Pulmonary artery endothelial cell (primary cell): ENCODE results near the gene MEDAG. TPM values are rescaled to one million over a fixed set of nuclear protein-coding genes. Genes with fewer than 3 reads are reported as not detected.
"Not testable (repeated sequence)": the region's sequence is repeated elsewhere in the genome, so short reads cannot be mapped to it uniquely, and the experiment has no call there.

Experiments used
- DNase-seq: peaks from one replicate; pipeline ENCODE4 v3.0.0-alpha.2; 2011; ENCODE audit warnings: low read depth, low spot score
- total RNA-seq: library from RNA; depleted of rRNA; stranded (reverse); fragments of >200 nt; gene quantifications from 2 replicates; pipeline ENCODE4 v1.2.3, GENCODE V29; 2014

MEDAG gene
- total RNA-seq, 1 donor from 2014 or later = 21.6 TPM

DNA sequence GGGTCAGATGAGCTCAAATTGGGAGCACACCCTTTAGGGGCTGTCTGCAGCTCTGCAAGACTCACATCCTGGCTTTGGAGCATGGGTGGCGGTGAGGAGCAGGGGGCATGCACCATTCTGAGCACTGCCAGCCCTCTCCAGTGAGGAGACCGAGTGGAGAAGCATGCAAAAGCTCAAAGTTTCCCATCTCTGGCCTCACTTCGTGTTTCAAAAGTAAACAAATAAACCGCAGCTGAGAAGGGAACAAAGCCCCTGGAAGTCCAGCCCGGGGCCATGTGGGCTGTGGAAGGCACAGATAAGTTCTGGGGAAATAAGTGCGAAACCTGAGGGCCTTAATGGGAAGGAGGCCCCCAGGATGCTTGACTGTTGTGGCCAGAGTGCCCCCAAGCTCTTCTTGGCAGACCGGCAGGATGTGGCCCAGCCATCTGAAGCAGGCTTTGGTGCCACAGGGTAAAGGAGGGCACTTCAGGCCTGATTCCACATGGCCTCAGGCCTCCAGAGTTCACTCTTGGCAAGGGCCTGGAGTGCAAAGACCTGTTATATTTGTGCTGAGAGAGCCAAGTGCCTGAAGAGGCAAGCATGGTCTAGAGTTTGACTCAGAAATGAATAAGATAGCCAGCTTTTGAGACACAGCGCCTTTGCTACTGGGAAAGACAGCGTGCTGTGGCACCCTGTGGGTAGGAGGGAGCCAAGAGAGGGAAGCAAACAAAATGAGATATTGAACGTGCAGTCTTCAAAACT is 1.2 kb downstream of the MEDAG start:
- DNase-seq = no peak

DNA sequence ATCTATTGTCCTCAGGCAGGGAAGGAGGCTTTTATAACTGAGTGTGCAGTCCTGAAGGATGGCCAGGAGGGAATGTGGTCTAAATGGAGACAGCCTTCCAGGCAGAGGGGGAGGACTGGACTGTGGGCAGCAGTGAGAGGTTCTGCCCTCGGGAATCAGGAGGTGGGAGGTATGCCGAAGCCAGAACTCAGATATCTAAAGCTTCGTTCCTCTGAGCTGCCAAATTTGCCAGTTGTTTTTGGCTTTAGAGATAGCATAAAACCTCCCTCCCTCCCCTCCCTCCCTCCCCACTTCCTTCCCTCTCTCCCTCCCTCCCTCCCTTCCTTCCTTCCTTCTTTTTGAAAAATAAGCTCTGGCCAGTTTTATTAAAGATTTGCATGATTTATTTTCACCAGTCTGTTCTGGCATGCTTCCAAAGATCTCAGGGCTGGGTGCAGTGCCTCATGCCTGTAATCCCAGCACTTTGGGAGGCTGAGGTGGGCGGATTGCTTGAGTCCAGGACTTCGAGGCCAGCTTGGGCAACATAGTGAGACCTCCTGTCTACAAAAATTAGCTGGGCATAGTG is 2.4 kb downstream of the MEDAG start:
- DNase-seq = no peak

DNA sequence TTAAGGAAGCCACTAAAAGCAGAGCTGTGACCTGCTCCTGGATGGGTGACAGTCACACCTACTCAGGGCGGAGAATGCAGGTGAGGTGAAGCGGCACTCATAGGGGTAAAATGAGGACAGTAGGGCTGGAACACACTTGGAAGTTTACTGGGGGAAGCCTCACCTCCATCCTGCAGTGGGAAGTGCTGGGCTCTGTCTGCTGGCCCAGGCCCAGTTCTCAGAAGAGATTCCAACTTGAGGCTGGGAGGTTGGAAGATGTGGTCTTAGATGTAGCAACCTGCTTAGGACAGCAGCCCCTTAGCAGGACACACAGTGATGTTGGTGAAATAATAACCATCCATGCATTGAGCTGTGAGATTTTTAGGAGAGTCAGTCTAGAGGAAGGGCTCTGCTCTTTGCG is 4.6 kb downstream of the MEDAG start:
- DNase-seq = no peak

DNA sequence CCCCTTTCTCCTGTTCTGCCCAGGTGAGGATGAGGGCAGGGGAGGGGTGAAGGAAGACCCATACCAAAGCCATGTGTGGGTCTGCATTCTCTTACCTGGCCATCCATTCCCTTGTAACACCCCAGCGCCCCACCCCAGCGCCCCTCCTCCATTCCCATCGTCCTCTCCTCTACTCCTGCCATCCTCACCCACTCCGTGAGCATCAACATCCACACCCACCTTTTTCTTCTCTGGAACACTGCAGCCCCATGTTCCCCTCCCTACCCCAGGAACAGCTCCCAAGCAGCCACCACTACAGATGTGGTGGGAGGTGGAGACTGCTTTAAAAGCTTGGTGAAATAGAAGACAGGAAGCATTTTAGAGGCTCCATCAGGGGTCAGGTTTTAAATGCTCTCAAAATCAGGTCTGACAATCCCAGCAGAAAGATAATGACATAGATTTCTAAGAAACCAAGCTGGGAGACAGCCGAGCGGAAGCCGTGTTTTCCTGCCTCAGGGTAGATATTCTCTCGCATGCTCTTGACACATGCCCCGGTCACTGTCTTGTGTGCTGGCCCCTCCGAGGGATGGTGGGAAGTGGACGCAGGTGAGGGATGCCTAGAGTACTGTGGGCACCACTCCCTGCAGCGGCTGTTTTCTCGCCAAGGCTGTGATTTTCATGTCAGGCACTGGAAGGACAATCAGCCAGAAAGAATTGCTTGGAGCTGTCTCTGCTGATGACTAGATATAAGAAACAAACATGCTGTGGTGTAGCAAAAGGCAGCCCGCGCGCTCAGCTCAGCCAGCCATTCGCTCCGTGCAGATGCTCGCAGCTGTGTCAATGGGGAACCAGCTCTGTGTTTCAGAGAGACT is 9.8 kb downstream of the MEDAG start:
- no peak for DNase-seq

DNA sequence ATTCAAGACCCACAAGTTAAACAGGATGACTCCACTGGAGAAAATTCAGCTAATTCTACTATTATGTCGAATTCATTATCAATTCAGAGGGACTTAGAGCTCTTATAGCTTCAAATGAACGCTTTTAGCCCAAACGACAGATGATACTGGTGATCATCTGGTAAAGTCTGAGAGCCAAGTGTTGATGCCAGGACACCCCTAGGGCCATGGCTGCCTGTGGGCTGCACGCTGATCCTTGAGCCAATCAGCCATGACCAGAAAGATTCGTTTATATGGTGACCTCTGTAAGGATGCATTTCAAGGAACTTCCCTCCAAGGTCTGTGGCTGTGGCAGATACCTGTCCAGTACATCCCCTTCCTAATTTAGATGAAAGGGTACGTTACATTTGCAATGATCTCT is 10.9 kb downstream of the MEDAG start:
- DNase-seq = no peak

DNA sequence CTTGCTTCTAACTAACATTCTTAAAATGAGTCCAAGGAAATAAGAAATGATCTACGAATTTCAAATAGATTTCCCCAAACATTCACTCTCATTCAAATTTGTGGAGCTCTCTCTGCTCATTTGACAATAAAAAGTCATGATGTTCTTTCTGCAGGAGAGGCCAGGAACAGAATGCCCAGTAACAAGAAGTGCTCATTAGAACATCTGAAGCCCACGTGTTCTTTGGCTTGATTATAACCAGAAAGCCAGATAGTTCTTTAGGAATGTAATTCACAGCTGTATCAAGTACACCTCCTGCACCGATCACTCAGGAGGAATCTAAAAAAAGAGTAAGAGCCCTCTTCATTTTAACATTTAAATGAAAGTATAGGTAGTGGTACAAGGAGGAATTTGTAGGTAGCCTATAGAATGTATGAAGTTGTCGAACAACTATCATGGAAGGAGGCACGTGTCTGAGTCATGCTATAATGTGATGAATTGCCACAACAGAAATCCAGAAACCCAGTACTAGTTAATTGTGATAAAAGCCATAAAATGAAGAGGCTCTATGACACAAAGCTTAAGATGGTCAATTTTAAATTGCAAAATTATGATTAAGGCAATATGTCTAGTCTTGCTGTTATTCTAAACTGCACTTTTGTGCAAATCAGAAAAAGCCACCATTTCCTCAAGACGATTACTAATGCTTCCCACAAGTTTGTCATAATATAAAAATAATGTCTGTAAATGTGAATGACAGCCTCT is 12.8 kb downstream of the MEDAG start:
- no peak for DNase-seq

DNA sequence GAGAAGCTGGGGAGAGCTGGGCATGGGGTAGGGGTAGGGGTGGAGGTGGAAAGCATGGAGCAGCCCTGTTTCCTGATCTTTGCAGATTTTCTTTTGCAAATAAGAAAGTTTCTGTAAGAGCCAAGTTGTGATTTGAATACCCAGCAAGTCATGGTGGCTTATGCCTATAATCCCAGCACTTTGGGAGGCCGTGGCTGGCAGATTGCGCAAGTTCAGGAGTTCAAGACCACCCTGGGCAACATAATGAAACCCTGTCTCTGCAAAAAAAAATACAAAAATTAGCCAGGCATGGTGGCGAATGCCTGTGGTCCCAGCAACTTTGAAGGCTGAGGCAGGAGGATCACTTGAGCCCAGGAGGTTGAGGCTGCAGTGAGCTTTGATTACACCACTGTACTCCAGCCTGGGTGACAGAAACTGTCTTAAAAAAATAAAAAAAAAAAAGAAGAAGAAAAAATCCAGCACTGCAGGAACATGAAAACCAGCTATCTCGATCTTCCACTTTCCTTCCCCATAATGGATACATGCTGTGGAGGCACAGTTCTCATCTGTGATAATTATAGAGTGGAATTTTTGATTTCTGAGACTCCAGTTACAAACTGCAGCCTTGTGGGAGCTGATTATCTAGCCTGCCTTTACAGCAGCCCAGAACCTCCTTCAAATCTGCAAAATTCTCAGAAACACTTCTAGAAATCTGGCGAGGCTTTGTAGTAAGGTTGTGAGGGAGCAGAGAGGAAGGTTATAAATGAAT is 14.3 kb downstream of the MEDAG start:
- no peak for DNase-seq

DNA sequence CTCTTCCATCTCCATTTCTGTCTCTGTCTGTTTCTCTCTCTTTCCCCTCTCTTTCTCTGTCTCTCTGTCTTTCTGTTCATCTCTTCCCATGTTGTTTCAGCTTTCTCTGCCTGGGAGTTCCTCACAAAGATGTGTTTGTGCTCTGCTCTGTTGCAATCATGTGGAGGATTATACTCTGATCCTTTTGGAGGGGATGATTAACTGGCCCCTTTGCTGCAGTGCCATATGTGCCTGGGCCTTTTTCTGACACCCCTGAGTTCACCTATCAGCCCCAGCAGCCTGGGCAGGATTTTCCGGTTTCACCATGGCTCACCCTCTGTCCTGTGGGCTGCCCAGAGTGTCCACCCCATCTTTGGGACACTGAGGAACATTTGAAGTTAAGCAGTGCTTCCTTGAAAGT is 17.3 kb downstream of the MEDAG start:
- DNase-seq = no peak

DNA sequence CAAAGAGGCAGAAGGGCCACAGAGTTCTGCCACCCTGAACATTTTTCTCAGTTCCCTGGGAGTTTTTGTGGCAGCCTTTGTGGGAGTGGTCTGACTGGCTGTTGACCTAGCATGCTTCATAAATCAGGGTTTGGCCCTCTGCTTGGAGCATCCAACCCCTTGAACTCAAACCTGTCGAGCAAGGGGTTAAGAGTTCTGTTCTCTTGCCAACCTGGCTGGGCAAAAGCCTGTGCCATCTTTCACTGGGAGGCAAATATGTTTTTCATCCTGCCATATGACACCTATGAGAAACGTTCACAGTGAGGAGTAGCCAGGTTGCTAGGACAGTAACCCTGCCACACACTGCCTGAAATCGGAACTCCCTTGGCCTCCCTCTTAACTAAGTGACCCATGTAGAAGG is 18.6 kb downstream of the MEDAG start:
- no peak for DNase-seq

DNA sequence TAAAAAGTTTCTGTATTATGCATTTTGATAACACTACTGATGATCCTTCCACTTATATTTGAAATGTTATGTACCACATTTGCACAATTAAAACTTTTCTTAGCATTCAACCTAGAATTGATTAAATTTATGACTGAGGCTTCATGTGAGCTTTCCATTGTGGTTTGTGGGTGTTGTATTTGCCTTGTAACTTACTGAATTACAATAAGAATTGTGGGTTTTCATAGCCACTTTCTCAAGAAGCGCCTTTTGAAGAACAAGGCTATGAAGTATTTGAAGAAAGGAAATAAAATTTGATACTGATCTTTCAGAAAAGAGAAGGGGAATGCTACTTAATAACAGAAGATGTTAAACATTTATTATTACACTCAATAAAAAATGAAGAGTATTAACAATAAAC is 19.4 kb downstream of the MEDAG start:
- no peak for DNase-seq

DNA sequence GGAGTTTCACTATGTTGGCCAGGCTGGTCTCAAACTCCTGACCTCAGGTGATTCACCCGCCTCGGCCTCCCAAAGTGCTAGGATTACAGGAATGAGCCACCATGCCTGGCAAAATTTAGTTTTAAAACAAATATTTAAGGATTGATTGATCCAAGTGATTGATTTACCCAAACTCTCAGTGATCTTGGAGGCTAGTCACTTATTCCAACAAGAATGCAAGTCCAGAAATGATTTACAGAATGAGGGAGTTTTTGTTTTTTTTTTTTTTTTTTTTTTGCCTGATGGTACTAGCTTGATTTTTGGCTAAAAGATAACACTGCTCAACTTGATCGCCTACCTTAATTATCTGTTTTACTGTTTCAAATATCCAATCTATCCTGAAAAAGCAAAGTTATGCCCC is 20.7 kb downstream of the MEDAG start:
- DNase-seq = no peak

DNA sequence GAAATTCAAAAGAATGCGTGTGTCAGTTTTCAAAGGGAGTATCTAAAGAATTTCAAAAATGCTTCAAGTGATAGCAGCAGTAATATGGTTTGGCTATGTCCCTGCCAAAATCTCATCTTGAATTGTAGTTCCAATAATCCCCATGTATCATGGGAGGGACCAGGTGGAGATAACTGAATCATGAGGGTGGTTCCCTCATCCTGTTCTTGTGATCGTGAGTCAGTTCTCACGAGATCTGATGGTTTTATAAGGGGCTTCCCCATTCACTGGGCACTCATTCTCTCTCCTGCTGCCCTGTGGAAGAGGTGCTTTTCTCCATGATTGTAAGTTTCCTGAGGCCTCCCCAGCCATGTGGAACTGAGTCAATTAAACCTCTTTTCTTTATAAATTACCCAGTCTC is 21.1 kb downstream of the MEDAG start:
- DNase-seq = not testable (repeated sequence)

DNA sequence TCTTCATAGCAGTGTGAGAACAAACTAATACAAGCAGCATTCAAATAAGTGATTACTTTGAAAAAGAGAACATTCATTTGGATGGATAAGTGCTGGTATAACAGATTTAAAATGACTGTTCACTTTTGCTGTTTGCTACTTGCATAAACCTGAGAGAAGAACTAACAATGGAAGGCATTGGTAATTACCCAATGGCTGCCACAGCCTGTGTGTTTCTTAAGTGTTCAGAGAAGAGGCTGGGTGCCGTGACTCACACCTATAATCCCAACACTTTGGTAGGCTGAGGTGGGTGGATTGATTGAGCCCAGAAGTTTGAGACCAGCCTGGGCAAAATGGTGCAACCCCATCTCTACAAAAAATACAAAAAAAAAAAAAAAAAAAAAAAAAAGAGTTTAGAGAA is 21.5 kb downstream of the MEDAG start:
- no peak for DNase-seq

DNA sequence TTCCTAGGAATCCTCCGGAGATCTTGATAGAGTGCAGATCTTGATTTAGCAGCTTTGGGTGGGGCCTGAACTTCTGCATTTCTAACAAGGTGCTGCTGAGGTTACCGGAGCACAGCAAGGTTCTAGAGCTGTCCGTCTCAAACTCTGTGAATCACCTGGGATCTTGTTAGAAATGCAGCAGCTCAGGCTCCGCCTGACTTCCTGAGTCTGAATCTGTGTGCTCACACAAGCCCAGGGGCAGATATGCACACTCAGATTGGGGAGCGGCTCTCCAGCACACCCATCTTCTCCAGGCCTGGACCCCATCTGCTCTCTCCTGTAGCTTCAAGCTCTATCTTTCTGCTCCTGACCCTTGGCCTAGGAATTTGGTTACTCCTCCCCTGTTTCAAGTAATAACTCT is 22.9 kb downstream of the MEDAG start:
- DNase-seq = no peak

DNA sequence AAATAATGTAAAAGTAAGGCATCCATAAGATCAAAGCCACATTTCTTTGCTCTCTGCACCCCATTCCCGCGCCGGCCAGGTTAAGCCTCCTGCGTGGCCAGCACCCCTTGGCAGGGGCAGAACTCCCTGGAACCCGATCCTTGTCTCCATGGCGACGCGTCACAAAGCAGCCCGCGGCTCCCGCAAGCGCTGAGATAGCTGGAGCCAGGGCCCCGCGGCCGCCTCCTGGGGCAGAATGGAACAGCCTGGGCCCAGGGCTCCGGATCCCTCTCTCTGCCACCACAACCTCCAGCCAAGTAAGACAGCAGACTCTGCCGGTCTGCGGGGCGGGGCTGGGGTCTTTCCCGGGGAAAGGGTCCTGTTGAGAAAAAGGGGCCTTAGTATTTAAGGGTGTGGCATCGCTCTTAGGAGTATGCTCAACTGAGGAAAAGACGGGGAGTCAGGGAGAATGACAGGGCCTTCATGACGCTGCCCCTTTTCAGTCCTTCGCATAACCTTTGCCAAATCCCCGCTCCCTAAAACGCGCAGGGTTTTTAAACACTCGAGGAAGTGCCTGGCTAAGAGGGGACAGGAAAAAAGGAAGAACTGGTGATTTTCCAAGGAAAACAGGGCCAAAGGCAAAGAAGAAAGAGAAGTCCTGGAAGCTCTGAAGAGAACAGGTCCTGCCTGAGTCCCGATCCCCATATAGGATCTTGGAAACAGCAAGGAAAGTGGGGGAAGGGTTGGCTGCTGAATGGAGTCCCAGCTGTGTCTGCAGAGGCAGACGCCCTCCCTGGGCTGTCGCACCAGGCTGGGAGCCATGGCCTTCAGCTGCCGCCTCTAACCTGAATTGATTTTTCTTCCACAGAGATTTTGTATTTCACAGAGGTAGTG is 26.6 kb downstream of the MEDAG start, which contains the start of gene TEX26:
TEX26 (plus strand) TSS at position 176 of the 873 bp plus-strand sequence; CDS start at position 236, 60 bp downstream.
- no peak for DNase-seq

DNA sequence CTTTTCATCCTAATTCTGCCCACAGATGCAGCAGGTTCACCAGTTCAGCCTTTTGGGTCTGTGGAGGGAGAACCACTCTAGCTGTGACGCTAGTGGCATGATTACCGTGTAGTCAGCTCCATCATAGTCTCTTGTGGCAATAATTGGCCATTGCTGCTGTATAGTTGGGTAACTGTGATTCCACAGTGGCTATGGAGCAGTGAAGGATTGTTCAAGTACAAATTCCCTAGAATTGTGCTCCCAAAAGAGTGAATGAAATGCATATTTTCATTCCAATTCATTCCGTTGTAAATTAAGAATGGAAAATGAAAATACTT is 27.2 kb downstream of the MEDAG start:
- DNase-seq = no peak

DNA sequence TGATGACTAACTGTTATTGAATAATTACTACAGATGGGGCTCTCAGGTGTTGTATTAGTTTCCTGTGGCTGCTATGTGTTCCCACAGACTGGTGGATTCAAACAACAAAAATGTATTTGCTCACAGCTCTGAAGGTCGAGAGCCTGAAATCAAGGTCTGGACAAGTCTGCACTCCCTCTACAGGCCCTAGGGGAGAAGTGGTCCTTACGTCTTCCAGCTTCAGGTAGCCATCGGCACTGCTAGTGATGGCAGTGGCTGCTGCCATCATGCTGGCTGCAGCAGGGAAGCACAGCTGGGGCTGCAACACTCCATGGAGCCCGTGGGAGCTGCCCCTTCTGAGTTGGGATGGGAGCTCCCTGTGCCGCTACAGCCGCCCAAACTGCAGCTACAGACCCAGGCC is 28.3 kb downstream of the MEDAG start:
- DNase-seq = no peak

DNA sequence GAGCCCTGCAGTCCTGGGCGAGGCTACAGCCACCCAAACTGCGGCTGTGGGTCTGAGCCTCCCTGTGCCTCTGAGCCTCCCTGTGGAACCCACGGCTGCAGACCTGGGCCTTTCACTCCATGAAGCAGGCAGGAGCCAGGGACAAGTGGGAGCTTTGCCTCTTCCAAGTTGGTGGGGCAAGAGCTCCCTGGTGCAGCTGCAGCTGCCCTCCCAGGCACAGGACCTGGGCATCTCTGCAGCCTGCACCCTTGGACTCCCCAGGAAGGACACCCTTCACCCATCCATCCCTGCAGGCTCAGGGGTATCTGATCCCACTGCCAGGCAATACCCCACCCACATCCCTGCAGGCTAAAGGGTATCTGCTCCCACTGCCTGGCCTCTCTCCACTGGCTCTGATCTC is 28.7 kb downstream of the MEDAG start:
- no peak for DNase-seq

DNA sequence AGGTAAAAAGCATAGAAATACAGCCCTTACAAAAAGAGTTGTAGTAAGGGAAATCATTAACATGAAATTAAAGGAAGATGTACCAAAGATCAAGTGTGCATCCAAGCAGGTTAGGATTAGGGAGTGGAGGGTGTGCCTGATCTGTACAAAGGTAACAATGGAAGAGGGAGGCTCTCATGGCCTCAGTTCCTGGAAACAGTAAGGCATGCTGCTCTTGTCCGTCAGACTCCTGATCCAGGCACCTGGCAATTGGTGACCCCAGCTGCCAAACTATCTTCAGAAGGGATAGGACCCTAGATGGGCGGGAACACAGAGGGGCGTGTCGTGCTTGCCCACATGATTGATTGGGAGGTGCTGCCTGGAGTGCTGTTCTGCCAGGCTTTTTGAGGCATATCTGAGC is 30.9 kb downstream of the MEDAG start:
- DNase-seq = no peak

DNA sequence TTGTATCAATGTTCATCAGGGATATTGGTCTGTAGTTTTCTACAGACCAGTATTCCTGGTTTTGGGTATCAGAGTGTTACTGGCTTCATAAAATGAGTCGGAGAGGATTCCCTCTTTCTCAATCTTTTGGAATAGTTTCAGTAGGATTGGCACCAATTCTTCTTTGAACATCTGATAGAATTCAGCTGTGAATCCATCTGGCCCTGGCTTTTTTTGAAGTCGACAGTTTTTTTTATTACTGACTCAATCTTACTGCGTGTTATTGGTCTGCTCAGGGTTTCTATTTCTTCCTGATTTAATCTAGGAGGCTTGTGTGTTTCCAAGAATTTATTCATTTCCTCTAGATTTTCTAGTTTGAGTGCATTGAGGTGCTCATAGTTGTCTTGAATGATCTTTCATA is 37.8 kb downstream of the MEDAG start:
- no peak for DNase-seq
